HG03571 (cell line): ENCODE results near the gene DUSP28.

Source experiments
- ATAC-seq: cut with Tn5 transposase; IDR thresholded peaks from one replicate; pipeline ENCODE4 v1.9.1; 2021; ENCODE audit not compliant: unreplicated experiment

DUSP28 gene

GRCh38 chr2:240572141-240573031 is 12.2 kb downstream of the DUSP28 start:
- ATAC-seq = no peak

GRCh38 chr2:240573071-240573515 is 12.9 kb downstream of the DUSP28 start:
- no peak for ATAC-seq

GRCh38 chr2:240573516-240574385 is 13.6 kb downstream of the DUSP28 start:
- no peak for ATAC-seq

- no peak for ATAC-seq
Observed at GRCh38 chr2:240574386-240575100, 14.4 kb downstream of the DUSP28 start.

- no peak for ATAC-seq
Observed at GRCh38 chr2:240575101-240575965, 15.2 kb downstream of the DUSP28 start.

- no peak for ATAC-seq
Observed at GRCh38 chr2:240576036-240576435, 15.9 kb downstream of the DUSP28 start.

- no peak for ATAC-seq
Observed at GRCh38 chr2:240576436-240577205, 16.5 kb downstream of the DUSP28 start.

GRCh38 chr2:240577281-240578109 is 17.3 kb downstream of the DUSP28 start:
- no peak for ATAC-seq

- ATAC-seq = no peak
Observed at GRCh38 chr2:240578110-240578450, 17.9 kb downstream of the DUSP28 start.

GRCh38 chr2:240578488-240578887 is 18.3 kb downstream of the DUSP28 start:
- no peak for ATAC-seq

- ATAC-seq = no peak
Observed at GRCh38 chr2:240579071-240579762, 19.1 kb downstream of the DUSP28 start.

- no peak for ATAC-seq
Observed at GRCh38 chr2:240579771-240580614, 19.8 kb downstream of the DUSP28 start.

- no peak for ATAC-seq
Observed at GRCh38 chr2:240581811-240582210, 21.7 kb downstream of the DUSP28 start.

GRCh38 chr2:240582781-240583180 is 22.6 kb downstream of the DUSP28 start:
- ATAC-seq = no peak

GRCh38 chr2:240583774-240584173 is 23.6 kb downstream of the DUSP28 start:
- no peak for ATAC-seq

GRCh38 chr2:240584486-240585031 is 24.4 kb downstream of the DUSP28 start:
- ATAC-seq = peak; percentile 45

GRCh38 chr2:240585101-240585500 is 24.9 kb downstream of the DUSP28 start:
- peak; percentile 33 for ATAC-seq
